HCT116 (cell line): Measurements from ENCODE around the gene PGA5. TPM values are rescaled to one million over a fixed set of nuclear protein-coding genes. Genes with fewer than 3 reads are reported as not detected.

Source experiments
- ATAC-seq: fragments of 200-7000 bp; cut with Tn5 transposase; 2 replicates; pipeline ENCODE4 v1.9.1; 2020; ENCODE audit warnings: mild to moderate bottlenecking, moderate library complexity
- BruUV-seq: library from RNA; stranded (reverse); fragments of 400-500 nt; replicated peaks from 2 replicates; lab custom pipeline; 2021; lab: Mats Ljungman, UMichigan
- CTCF ChIA-PET: fragments of 300-600 bp; sonication (Branson Sonifier 250); formaldehyde crosslinking; loops from one replicate; lab custom pipeline; 2021; ENCODE audit warnings: antibody characterized with exemption; lab: Charles Lee
- POLR2A ChIA-PET: fragments of 300-600, 350-600 bp; sonication (Branson Sonifier 250); formaldehyde crosslinking; loops from one replicate; lab custom pipeline; 2021; ENCODE audit warnings: antibody characterized with exemption; lab: Charles Lee
- RAD21 ChIA-PET, 2 experiments: fragments of 300-600 bp; sonication (Branson Sonifier 250); formaldehyde crosslinking; loops; one replicate each; lab custom pipeline; 2023; ENCODE audit warnings: low total read pairs in 2 of 2; ENCODE audit not compliant: uncharacterized antibody in 2 of 2, unreplicated experiment in 2 of 2, low non-redundant PET in 1 of 2; lab: Charles Lee
- DNase-seq: peaks from one replicate; pipeline ENCODE4 v3.0.0-alpha.2; 2010; ENCODE audit warnings: low read depth, low spot score
- H2AFZ ChIP-seq: fragments of 200-600 bp; shearing (Covaris generic), sonication (generic); 2 replicates; pipeline ENCODE4 v1.6.1; 2017; ENCODE audit warnings: low read depth, mixed run types, mixed read lengths, antibody characterized with exemption, low read length; ENCODE audit not compliant: poor library complexity, severe bottlenecking
- H3K27ac ChIP-seq: 2 replicates; pipeline ENCODE4 v1.5.1; 2012; ENCODE audit warnings: low read depth, low read length
- H3K27me3 ChIP-seq: fragments of 200-600 bp; sonication (generic); 2 replicates; pipeline ENCODE4 v1.6.1; 2016; ENCODE audit warnings: mixed run types, low read length, mixed read lengths; ENCODE audit not compliant: insufficient read depth
- H3K36me3 ChIP-seq, 2 experiments: fragments of 200-500 bp in 1 of 2; fragments of 200-600 bp in 1 of 2; sonication (Bioruptor generic) in 1 of 2; sonication (generic) in 1 of 2; 2 replicates each; pipeline versions ENCODE4 v1.5.1 to v1.6.1; 2014 to 2016; ENCODE audit warnings: low read length in 2 of 2, inconsistent platforms in 1 of 2, mixed read lengths in 1 of 2, mixed run types in 1 of 2; ENCODE audit not compliant: insufficient read depth in 2 of 2, control insufficient read depth in 1 of 2
- H3K4me1 ChIP-seq, 2 experiments: fragments of 200-600 bp in 1 of 2; sonication (generic) in 1 of 2; 2 replicates each; pipeline versions ENCODE4 v1.5.1 to v1.6.1; 2012 to 2017; ENCODE audit warnings: low read length in 2 of 2, inconsistent platforms in 1 of 2, mild to moderate bottlenecking in 1 of 2, mixed read lengths in 1 of 2, mixed run types in 1 of 2, moderate library complexity in 1 of 2; ENCODE audit not compliant: insufficient read depth in 2 of 2, control insufficient read depth in 1 of 2
- H3K4me2 ChIP-seq: fragments of 200-600 bp; sonication (generic); 2 replicates; pipeline ENCODE4 v1.6.1; 2017; ENCODE audit warnings: mixed run types, low read length, mixed read lengths
- H3K4me3 ChIP-seq, 2 experiments: fragments of 200-600 bp in 1 of 2; sonication (generic) in 1 of 2; replicated peaks in 1 of 2; 2 replicates each; pipeline ENCODE4 v1.5.1; 2011 to 2016; ENCODE audit warnings: low read length in 2 of 2, control low read depth in 1 of 2, low read depth in 1 of 2, mild to moderate bottlenecking in 1 of 2, mixed read lengths in 1 of 2, mixed run types in 1 of 2
- H3K79me2 ChIP-seq: fragments of 200-600 bp; sonication (generic); 2 replicates; pipeline ENCODE4 v1.6.1; 2017; ENCODE audit warnings: mild to moderate bottlenecking, mixed run types, low read length, moderate library complexity, mixed read lengths; ENCODE audit not compliant: insufficient read depth
- H3K9ac ChIP-seq: fragments of 200-600 bp; sonication (generic); 2 replicates; pipeline ENCODE4 v1.6.1; 2016; ENCODE audit warnings: low read length, mixed read lengths
- H3K9me2 ChIP-seq: fragments of 200-600 bp; sonication (generic), shearing (Covaris generic); 2 replicates; pipeline ENCODE4 v1.6.1; 2017; ENCODE audit warnings: mixed run types, mild to moderate bottlenecking, moderate library complexity; ENCODE audit not compliant: insufficient read depth
- H3K9me3 ChIP-seq, 2 experiments: fragments of 200-500 bp in 1 of 2; fragments of 200-600 bp in 1 of 2; sonication (Bioruptor generic) in 1 of 2; sonication (generic) in 1 of 2; 2 replicates each; pipeline ENCODE4 v1.6.1; 2014 to 2017; ENCODE audit warnings: low read length in 2 of 2, mixed read lengths in 2 of 2, inconsistent platforms in 1 of 2, low read depth in 1 of 2, mild to moderate bottlenecking in 1 of 2, mixed run types in 1 of 2, moderate library complexity in 1 of 2; ENCODE audit not compliant: control insufficient read depth in 1 of 2, insufficient read depth in 1 of 2
- H4K20me1 ChIP-seq: fragments of 200-600 bp; sonication (generic), shearing (Covaris generic); 2 replicates; pipeline ENCODE4 v1.6.1; 2017; ENCODE audit warnings: mixed run types, mild to moderate bottlenecking, moderate library complexity; ENCODE audit not compliant: insufficient read depth
- ATF3 ChIP-seq: IDR thresholded peaks from 2 replicates; pipeline ENCODE4 v1.6.1; 2012
- CBX3 ChIP-seq: IDR thresholded peaks from 2 replicates; pipeline ENCODE4 v1.6.1; 2012; ENCODE audit warnings: low read depth
- CEBPB ChIP-seq: IDR thresholded peaks from 2 replicates; pipeline ENCODE4 v1.6.1; 2012; ENCODE audit warnings: low read depth
- EGR1 ChIP-seq: IDR thresholded peaks from 2 replicates; pipeline ENCODE4 v1.6.1; 2012; ENCODE audit warnings: low read depth
- ELF1 ChIP-seq: IDR thresholded peaks from 2 replicates; pipeline ENCODE4 v1.6.1; 2012; ENCODE audit warnings: low read depth, borderline replicate concordance
- EZH2 ChIP-seq: fragments of 200-600 bp; sonication (generic); IDR thresholded peaks from 2 replicates; pipeline ENCODE4 v1.6.1; 2017; ENCODE audit warnings: antibody characterized with exemption, mixed run types
- EZH2phosphoT487 ChIP-seq: fragments of 200-600 bp; IDR thresholded peaks from 2 replicates; pipeline ENCODE4 v1.6.1; 2018; ENCODE audit warnings: antibody characterized with exemption, borderline replicate concordance
- FOSL1 ChIP-seq: IDR thresholded peaks from 2 replicates; pipeline ENCODE4 v1.6.1; 2012; ENCODE audit warnings: low read depth
- JUND ChIP-seq: IDR thresholded peaks from 2 replicates; pipeline ENCODE4 v1.6.1; 2012
- MAX ChIP-seq: IDR thresholded peaks from 2 replicates; pipeline ENCODE4 v1.6.1; 2012
- POLR2A ChIP-seq: IDR thresholded peaks from 2 replicates; pipeline ENCODE4 v1.7.0; 2011; ENCODE audit warnings: borderline replicate concordance; ENCODE audit not compliant: insufficient read depth, insufficient read length; ENCODE audit errors: extremely low read depth
- POLR2AphosphoS5 ChIP-seq: IDR thresholded peaks from 2 replicates; pipeline ENCODE4 v1.6.1; 2011; ENCODE audit warnings: mild to moderate bottlenecking, low read depth, low read length, moderate library complexity
- RAD21 ChIP-seq: IDR thresholded peaks from 2 replicates; pipeline ENCODE4 v1.6.1; 2012; ENCODE audit warnings: low read depth, mild to moderate bottlenecking
- REST ChIP-seq: IDR thresholded peaks from 2 replicates; pipeline ENCODE4 v1.6.1; 2012; ENCODE audit warnings: low read depth
- SIN3A ChIP-seq: IDR thresholded peaks from 2 replicates; pipeline ENCODE4 v1.6.1; 2012; ENCODE audit warnings: low read depth
- SRF ChIP-seq: IDR thresholded peaks from 2 replicates; pipeline ENCODE4 v1.6.1; 2012; ENCODE audit warnings: low read depth
- YY1 ChIP-seq: IDR thresholded peaks from 2 replicates; pipeline ENCODE4 v1.6.1; 2011; ENCODE audit warnings: low read length, low read depth, moderate library complexity, mild to moderate bottlenecking; ENCODE audit not compliant: insufficient replicate concordance; ENCODE audit errors: extremely low read depth
- ZBTB33 ChIP-seq: IDR thresholded peaks from 2 replicates; pipeline ENCODE4 v1.6.1; 2011; ENCODE audit warnings: mild to moderate bottlenecking, low read length, moderate library complexity; ENCODE audit not compliant: insufficient replicate concordance; ENCODE audit errors: extremely low read depth
- ZFX ChIP-seq: fragments of 450-650 bp; IDR thresholded peaks from 2 replicates; pipeline ENCODE4 v1.6.1; 2017
- intact Hi-C: fragments of 100-400 bp; cut with micrococcal nuclease; formaldehyde crosslinking; loops from 2 replicates; pipeline ENCODE4 v1.10.0; 2022
- total RNA-seq: library from RNA; stranded (reverse); gene quantifications from one replicate; pipeline ENCODE4 v1.2.1, GENCODE V29; 2021; ENCODE audit not compliant: unreplicated experiment

PGA5 gene
- total RNA-seq, 1 experiment from 2014 or later = not detected

GRCh38 chr11:61274084-61274483 lies 33.1 kb downstream of the PGA5 start:
- Histone ChIP-seq H3K27me3 (no peaks in the 10 kb centered on the region), H3K4me3 (no peak overlapping the region), H3K4me2 (no peak overlapping the region), H2AFZ (no peak overlapping the region), H3K9me2 (no peaks in the 10 kb centered on the region), H3K27ac (no peak overlapping the region), H3K4me1 (no peaks in the 10 kb centered on the region), H3K9me3 (no peaks in the 10 kb centered on the region), H3K36me3 (no peaks in the 10 kb centered on the region), H3K79me2 (no peaks in the 10 kb centered on the region), H4K20me1 (no peaks in the 10 kb centered on the region), H3K9ac (no peak overlapping the region)
- DNase-seq (no peak), ATAC-seq (no peak)
- BruUV-seq = no TSS peak
- TF ChIP-seq REST = no peak
- TF ChIP-seq SRF = no peak
- TF ChIP-seq ELF1 = no peak
- TF ChIP-seq EGR1 = no peak
- TF ChIP-seq JUND = no peak
- no peak for TF ChIP-seq RAD21
- TF ChIP-seq SIN3A = no peak
- TF ChIP-seq EZH2 = no peak
- TF ChIP-seq POLR2AphosphoS5 = no peak
- TF ChIP-seq YY1 = no peak
- no peak for TF ChIP-seq ATF3
- TF ChIP-seq ZBTB33 = no peak
- TF ChIP-seq CEBPB = no peak
- TF ChIP-seq MAX = no peak
- TF ChIP-seq EZH2phosphoT487 = no peak
- no peak for TF ChIP-seq FOSL1
- no peak for TF ChIP-seq ZFX
- no peak for TF ChIP-seq POLR2A
- TF ChIP-seq CBX3 = no peak
- POLR2A ChIA-PET = no interaction called here
- CTCF ChIA-PET = no interaction called here
- RAD21 ChIA-PET = no interaction called here
- intact Hi-C loops = no loop called here
